NCI-H1417 (cell line): Measurements from ENCODE around the gene ERMP1.

Experiments
- DNase-seq, 3 experiments: peaks; one replicate each; lab custom pipeline; 2025; lab: John Stamatoyannopoulos, UW

Gene ERMP1

DNA sequence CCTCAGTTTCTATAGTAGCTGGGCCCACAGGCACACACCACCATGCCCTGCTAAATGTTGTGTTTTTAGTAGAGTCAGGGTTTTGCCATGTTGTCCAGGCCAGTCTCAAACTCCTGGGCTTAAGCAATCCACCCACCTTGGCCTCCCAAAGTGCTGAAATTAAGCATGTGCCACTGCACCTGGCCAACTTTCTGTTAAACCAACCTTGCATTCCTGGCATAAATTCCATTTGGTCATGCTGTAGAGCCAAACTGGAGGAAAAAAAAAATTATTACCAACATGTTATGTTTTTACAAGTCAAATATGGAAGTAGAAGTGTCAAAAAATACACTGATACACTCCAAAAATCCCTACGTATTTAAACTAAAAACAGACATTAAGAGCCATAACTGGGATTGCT is 54.1 kb downstream of the ERMP1 start:
- no peak for DNase-seq

DNA sequence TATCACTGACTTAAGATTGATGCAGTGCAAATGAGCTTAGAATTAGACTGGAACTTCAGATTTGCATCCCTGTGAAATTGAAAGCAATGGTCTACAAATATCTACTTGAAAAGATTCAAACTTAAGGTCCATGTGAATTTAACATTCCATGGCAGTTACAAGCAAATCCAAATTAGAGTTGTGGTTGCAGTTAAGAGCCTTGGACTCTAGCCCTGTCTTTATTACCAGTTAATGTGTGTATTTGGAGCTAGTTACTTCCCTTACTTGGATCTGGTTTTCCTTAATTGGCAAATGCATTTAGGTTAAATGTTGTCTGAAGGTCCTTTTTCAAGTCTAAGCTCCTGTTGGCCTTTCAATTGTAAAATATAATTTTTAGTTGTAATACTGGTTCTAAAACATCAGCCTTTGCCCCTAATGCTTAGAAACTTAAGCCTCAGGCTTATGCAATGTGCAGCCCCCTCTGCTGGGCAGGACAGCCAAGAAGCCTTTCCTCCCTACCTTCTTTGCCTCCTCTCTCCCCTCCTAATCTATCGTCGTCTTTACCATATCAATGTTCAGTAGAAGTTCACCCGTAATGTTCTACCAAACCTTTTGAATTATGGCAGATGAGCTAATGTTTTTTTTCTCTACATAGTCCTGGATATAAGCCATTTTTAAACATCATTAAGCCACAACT is 59.5 kb downstream of the ERMP1 start:
- no peak for DNase-seq

DNA sequence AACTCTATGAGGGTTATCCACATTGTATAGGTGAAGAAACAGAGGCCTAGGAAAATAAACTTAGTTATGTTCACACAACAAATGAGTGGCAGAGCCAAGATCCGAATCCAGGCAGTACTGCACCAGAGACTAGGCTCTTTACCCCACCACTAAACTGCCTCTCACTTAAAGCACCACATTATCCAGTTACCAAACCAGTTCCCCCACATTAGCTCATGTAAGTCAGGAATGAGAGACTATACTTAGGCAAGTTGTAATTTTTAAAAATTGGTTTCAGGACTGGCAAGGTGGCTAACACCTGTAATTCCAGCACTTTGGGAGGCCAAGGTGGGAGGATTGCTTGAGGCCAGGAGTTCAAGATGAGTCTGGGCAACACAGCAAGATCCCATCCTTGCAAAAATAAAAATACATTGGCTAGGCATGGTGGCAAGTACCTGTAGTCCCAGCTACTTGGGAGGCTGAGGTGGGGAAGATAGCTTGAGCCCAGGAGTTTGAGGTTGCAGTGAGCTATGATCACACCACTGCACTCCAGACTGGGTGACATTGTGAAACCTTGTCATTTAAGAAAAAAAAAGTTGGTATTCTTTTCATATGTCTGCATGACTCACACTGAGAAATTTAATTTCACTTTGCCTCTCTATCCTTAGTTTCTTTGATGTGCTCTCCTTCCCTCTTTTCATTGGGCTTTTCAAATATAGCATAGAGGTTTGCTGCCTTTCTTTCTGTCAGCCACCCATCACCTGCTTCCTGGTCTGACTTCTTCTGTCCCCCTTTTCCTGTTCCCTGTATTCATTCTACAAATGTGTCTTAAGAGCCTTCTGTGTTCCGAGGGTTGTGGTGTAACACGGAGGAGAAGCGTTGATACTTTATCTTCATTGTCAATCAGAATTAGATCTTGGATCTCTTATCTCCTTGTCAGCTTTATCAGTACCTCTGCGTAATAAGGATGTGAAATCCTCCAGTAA is 64.7 kb downstream of the ERMP1 start:
- no peak for DNase-seq

DNA sequence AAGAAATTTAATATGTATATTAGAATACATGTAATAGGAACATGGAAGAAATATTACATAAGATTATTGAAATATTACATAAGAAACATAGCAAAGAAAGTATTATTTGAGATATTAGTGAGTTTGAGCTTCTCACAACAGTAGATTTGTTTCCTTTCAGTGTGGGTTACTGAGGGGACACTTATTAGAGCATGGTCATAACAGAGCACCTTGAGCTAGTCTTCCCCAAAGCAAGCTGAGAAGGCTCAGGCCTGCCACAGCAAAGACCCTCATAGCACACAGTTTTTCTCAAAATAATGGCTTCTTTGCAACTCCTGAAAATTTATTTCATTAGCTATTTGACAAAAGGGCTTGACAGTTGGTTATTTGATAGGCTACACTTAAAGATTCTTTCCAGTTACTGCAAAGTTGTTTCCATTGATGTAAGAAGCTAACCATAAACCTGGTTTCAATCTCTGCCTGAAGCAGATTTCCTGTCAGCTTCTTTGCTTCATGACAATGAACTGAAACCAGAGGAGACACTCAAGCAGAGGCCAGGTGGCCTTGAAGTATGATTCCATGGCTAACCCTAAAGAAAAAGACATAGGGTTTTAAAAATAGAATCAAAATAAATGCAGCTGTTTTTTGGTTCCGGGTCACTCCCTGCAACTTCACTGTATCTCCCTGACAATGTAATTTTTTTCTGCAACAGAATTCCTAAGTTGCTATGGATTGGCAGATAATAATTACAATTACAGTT is 68.6 kb downstream of the ERMP1 start:
- peak in 1 of 3 experiments; percentile 7 for DNase-seq

DNA sequence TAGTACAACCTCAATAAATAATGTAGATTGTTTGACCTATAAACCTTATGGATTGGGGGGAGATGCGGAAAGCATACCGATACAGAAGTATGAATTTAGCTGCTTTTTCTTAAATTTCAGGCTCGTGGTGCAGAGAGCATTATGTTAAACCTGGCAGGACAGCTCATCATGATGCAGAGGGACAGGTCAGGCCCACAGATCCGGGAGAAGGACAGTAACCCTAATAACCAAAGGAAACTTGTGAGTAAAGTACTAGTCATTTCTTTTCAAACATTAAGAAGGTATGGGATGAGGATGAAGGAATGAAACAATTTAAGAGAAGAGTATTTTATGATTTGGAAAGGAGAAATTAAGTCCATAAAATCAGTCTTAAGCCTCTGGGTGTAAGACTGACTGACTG is 70.5 kb downstream of the ERMP1 start:
- DNase-seq, result no peak

DNA sequence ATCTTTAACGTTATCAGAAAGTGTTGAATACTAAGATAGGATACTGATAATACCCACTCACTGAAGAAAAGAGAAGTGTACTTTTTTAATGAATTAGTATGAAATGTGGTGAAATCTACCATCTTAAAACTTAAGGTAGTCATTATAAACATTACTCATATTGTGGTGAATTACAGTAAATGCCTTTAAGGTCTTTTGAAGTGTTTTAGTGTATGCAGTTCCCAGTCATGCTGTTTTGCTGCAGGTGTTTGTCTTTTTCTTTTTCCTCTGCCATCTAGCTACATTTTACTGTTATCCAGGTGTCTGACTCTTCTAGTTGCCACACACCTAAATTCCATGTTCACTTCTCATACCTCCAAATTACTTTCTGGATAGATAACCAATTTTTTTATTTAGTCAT is 72.6 kb downstream of the ERMP1 start:
- DNase-seq, result no peak

DNA sequence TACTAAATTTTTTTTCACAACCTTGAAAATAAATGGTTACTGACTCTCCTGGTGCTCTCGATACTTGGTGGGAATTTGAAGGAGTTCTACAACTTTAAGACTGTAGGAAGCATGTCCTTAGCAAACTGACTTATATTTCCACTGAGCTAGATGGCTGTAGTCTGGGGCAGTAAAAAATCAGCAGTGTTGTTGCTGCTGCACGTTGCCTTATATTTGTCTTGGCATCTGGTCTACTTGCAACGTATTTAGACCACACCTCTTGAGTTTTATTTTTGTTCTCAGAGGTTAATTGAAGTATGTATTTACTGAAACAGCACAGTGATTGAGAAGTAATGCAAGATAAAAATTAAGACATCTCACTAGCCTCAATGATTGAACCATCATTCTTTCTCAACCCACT is 76.3 kb downstream of the ERMP1 start:
- no peak for DNase-seq

DNA sequence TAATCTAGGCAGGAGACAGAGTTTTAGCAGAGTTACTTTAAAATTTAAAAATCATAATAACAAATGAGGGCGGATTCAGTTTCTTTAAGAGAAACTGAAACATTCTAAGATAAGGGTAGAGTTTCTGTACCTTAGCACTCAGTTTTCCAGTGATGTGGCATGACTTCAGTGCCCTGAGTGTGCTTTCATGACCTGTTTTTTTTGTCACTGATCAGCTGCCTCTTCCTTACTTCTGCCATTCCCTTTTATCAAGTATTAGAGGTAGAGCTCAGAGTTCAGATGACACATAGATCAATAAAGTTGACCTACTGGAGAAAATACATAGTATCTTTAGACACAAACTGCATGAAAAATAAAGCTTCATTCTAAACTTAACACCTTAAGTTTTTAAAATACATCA is 82.3 kb downstream of the ERMP1 start:
- DNase-seq, result no peak

DNA sequence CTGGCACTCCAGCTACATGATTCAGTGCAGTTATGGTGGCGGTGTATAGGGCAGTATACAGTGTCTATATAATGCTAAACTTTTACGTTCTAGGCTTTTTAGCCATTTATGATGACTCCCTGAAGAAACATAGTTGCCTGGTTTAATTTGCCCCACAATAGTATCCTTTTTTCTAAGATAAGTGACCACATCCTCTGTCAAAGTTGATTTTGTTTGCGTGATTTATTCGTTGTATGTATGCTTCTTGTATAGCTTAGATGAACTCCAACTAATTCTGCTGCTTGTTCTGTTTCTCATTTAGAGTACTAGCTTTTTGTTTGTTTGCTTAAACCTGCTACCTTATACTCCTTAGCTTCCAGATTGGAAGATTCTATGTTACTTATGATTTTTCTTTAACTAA is 83.6 kb downstream of the ERMP1 start:
- no peak for DNase-seq

DNA sequence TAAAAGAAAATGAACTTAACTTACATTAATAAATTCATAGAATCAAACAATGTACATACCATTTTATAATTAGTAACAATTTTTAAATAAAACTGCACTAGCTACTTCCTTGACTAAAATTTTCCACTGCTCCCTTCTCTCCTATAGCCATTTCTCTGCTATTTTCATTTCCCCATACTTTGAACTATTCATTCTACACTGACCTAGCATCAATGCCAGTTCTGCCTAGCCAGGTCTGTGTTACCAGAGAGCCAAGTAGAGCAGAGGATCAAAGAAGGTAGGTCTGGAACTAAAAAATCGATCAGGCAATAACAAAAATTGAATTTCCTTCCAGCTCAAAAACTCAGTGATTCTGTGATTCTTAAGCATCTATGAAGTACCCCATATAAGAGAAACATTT is 84.5 kb downstream of the ERMP1 start:
- DNase-seq, result no peak

DNA sequence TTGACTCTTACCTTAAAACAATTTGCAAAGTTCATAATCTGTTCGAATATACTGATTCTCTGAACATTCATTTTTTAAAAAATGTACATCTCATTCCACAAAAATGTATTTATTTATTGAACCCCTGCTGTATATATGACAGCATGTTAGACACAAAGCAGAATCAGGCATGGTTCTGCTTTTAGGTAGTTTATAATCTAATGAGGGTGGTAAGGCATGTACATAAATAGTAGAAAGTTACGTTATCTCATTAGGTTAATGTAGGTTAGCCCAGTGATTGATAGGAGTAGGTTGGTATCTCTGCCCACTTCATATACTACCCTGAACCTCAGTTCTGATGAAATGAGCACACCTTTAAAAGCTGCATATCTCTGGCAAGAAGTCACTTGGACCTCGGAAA is 89.8 kb downstream of the ERMP1 start:
- DNase-seq, result no peak

DNA sequence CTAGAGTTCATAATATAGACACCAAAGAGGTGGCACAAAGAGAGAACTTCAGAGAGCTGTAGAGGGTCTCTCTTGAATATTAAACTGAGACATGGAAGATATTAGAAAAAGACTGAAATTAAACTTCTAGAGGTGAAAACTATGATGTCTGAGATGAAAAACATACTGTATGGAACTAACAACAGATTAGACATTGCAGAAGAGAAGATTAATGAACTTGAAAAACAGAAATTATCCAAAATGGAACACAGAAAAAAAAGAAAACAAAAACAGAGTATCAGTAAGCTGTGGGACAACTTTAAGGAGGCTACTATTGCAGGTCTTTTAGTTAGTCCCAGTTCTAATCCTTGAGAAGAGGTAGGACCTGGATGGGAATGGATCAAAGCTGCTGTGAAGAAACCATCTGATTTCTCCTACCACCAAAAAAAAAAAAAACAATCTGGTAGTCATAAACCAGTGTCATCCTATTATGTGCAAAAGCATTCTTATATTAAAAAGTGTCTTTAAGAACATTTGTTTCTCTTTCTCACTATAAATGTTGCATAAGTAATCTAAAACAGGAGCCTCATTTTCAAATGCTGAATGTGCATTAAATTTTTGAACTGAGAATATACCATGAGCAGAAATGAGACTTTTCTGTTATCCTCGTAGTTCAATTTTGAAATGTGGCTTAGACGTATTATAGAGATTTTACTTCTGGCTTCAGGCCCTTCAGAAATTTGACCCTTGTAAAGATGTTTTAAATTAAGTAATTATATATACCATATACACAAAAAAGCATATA is 96.2 kb downstream of the ERMP1 start:
- DNase-seq, result no peak

DNA sequence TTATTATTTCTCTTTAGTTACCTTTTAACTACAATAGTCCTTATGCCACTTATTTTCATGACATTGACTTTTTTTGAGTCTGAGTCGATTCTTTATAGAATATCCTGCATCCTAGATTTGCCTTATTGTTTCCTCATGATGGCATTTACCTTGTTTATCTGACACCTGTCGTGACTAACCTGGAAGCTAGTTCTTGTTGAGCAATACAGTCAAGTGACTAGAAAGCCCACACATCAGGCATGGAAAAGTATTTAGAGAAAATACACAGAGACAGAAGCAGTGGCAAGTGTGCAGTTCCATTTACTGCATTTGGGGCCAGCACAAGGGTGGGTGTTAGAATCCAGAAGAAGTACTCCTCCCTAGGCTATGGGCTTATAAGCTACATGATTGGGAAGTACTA is 97.8 kb downstream of the ERMP1 start:
- no peak for DNase-seq
